HG03565 (cell line): ENCODE measurements around the gene NDEL1.

ENCODE experiments used
- ATAC-seq: cut with Tn5 transposase; IDR thresholded peaks from one replicate; pipeline ENCODE4 v1.9.1; 2021; ENCODE audit warnings: mild to moderate bottlenecking, moderate library complexity; ENCODE audit not compliant: unreplicated experiment

NDEL1 gene

GRCh38 chr17:8496081-8496480 lies 60.4 kb downstream of the NDEL1 start:
- ATAC-seq = no peak

GRCh38 chr17:8499171-8499570 lies 63.5 kb downstream of the NDEL1 start:
- no peak for ATAC-seq

- no peak for ATAC-seq
Measured at GRCh38 chr17:8499614-8500013, 63.9 kb downstream of the NDEL1 start.

GRCh38 chr17:8500609-8501008 lies 64.9 kb downstream of the NDEL1 start:
- ATAC-seq = no peak

GRCh38 chr17:8502126-8502525 lies 66.4 kb downstream of the NDEL1 start:
- no peak for ATAC-seq

GRCh38 chr17:8503368-8503767 lies 67.7 kb downstream of the NDEL1 start:
- ATAC-seq = no peak

- no peak for ATAC-seq
Measured at GRCh38 chr17:8503807-8504206, 68.1 kb downstream of the NDEL1 start.

GRCh38 chr17:8504460-8505207 lies 69.0 kb downstream of the NDEL1 start:
- ATAC-seq = no peak

GRCh38 chr17:8506145-8506544 lies 70.5 kb downstream of the NDEL1 start:
- ATAC-seq = no peak

GRCh38 chr17:8514801-8515200 lies 79.1 kb downstream of the NDEL1 start:
- ATAC-seq = no peak
